ENCODE data around the gene NEURL1.

DNA sequence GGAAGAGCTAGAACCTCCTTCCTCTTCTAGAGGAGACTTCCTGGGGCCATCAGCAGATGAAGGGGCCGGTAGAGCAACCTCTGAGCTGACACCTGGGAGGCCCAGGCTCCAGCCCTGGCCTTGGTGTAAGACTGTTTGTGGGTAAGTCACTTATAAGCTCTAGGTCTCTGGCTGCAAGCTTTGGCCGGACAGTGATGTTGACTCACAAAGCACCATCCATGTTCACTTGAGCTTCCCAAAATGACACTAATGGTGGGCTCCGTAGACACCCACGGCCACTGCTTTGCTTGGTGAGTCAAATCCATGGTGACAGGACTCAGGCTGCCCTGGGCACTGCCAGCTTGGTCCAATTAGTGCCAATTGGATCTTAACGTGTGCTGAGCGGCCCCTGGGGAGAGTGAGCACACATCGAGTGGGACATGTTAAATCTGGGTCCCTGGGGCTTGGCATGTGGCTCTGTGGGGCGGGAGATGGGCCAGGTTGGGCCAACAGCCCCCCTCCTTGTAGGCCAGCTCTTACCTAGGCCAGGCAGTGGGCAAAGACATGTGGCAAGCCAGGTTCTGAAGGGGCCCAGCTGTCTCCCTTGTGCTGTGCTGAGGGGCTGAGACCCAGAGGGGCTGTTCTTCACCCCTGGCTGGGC, 16.7 kb downstream of the NEURL1 start:
- TF ChIP-seq POLR2A (IDR thresholded peaks at IDR 0.05; ENCODE audit: low read length) (no peak), GATA1 (IDR thresholded peaks at IDR 0.05; ENCODE audit: low read depth, low read length) (no peak)

All from erythroblast (primary cell).